Erythroblast (primary cell): Measurements from ENCODE around the gene NPAS2.

ENCODE experiments used
- GATA1 ChIP-seq: IDR thresholded peaks from 2 replicates; pipeline ENCODE4 v1.6.1; 2011; ENCODE audit warnings: low read depth, mild to moderate bottlenecking, control low read depth, low read length, moderate library complexity
- POLR2A ChIP-seq: IDR thresholded peaks from 2 replicates; pipeline ENCODE4 v1.6.1; 2011; ENCODE audit warnings: mild to moderate bottlenecking, low read length

GRCh38 chr2:100865816-100866460 lies 46.0 kb downstream of the NPAS2 start:
- TF ChIP-seq POLR2A (no peak), GATA1 (no peak)
